ENCODE measurements around the gene EXD1. TPM values are rescaled to one million over a fixed set of nuclear protein-coding genes. Genes with fewer than 3 reads are reported as not detected.

Gene EXD1
- not detected in 5 replicates for total RNA-seq (2022; extraction: Qiagen RNA extraction)

DNA sequence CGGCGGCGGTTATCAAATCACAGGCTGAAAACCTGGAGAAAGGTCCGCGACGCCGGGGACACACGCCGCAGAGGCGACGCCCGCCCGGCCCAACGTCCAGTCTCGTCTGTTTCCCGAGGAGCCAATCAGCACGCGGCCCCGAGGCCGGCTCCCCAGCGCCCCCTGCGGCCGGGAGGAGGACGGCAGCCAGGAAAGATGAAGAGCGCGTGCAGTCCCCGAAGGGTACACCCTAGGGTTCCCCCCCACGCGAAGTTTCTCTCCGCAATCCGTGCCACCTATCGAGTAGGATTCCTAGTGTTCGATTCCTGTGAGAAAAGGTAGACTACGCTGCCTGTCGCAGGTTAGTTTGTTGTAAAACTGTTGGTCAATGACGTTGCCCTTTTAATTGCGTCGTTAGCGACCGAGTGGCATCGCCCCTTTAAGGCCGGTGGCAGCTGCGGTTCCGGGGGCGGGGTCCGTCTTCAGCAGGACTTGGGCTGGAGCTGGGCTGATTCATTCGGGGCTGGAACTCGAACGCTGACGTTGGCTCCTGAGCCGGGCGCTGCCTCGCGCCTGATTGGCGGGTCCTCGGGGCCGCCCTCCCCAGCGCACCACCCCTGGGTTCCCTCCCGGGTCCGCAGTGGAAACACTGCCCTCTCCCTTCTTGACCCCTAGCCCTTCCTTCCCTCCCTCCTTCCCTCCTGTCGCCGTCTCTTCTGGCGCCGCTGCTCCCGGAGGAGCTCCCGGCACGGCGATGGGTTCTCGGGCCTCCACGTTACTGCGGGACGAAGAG, at the start of gene EXD1, which contains the start of gene CHP1:
Gene EXD1, minus strand, starts transcription at position 108 of the 772 bp plus-strand sequence. CDS start 4,182 bp downstream, outside the sequence.
Gene CHP1, plus strand, starts transcription at position 619 of the 772 bp plus-strand sequence. Its CDS starts 115 bp downstream, at position 734.

Other genes starting within 250 kb of the EXD1 start
- 12.2 to 15.4 TPM (median 12.3 TPM) in 5 replicates for gene INO80, start 114.5 kb downstream of the EXD1 start, total RNA-seq (2022; extraction: Qiagen RNA extraction)
- 54.6 to 61.7 TPM (median 60.6 TPM) in 5 replicates for gene CHP1, start 511 bp upstream of the EXD1 start, total RNA-seq (2022; extraction: Qiagen RNA extraction)
- gene OIP5, start 101.8 kb upstream of the EXD1 start, total RNA-seq (2022; extraction: Qiagen RNA extraction) = 12.7 to 14.7 TPM (median 13.9 TPM) in 5 replicates
- 61.0 to 74.9 TPM (median 67.4 TPM) in 5 replicates for gene NUSAP1, start 102.1 kb upstream of the EXD1 start, total RNA-seq (2022; extraction: Qiagen RNA extraction)
- 11.6 to 14.8 TPM (median 13.1 TPM) in 5 replicates for gene NDUFAF1, start 171.7 kb upstream of the EXD1 start, total RNA-seq (2022; extraction: Qiagen RNA extraction)
- gene RTF1, start 186.3 kb upstream of the EXD1 start, total RNA-seq (2022; extraction: Qiagen RNA extraction) = 17.8 to 21.1 TPM (median 20.4 TPM) in 5 replicates